Measurements from ENCODE around the gene M1AP. TPM values are rescaled to one million over a fixed set of nuclear protein-coding genes. Genes with fewer than 3 reads are reported as not detected.

The M1AP gene
- total RNA-seq, 2 experiments from 2014 or later = not detected

DNA sequence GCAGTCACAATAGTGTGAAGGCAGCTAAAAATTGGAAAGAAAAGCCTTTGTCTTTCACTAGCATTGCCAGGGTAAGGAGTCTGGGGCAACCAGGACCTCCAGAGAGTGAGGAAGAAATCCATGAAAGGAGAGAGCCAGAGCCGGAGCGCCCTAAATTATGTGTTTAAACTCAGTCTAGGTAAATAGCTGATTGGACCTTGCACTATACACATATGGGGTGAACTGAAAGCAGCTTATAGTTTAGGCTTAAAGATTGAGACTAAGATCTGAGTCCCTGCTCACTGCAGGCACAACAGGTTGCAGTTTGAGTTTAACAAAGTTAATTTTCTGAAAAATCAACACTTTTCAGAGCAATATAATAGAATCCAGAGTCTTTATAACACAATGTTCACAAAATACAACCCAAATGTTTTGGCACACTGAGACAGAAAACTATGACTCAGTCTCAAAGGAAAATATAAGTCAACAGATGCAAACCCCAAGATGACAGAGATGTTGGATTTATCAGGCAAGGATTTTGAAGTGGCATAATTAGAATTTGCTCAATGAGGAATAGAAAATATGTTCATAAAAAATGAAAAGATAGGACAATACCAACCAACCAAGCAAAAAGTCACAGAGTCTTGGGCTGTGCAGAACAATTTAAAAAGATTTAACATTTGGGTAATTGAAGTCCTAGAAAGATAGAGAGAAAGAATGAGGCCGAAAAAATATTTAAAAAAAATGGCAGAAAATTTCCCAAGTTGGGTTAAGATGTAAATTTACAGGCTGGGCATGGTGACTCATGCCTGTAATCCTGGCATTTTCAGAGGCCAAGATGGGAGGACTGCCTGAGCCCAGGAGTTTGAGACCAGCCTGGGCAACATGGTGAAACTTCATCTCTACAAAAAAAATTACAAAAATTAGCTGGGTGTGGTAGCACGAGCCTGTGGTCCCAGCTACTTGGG is 54.0 kb downstream of the M1AP start:
- DNase-seq = no peak
- no peak overlapping the region for H3K4me3 Mint-ChIP-seq
- CTCF ChIA-PET = interaction anchor here (1.1 to 1.3 kb wide), 5 partner anchors 8 to 64 kb away, joined by 3 to 5 read pairs (median 3); no protein-coding TSS in a partner anchor
- peaks cover 3% of the 10 kb centered on the region for H3K4me1 Mint-ChIP-seq (ENCODE audit: low read depth)
- no peaks in the 10 kb centered on the region for H3K36me3 Mint-ChIP-seq (ENCODE audit: low read depth)
- no peak overlapping the region for H3K27ac Mint-ChIP-seq
- peaks cover 23% of the 10 kb centered on the region for H3K27me3 Mint-ChIP-seq
- no peak for ATAC-seq
- TF ChIP-seq, protein P1, sequence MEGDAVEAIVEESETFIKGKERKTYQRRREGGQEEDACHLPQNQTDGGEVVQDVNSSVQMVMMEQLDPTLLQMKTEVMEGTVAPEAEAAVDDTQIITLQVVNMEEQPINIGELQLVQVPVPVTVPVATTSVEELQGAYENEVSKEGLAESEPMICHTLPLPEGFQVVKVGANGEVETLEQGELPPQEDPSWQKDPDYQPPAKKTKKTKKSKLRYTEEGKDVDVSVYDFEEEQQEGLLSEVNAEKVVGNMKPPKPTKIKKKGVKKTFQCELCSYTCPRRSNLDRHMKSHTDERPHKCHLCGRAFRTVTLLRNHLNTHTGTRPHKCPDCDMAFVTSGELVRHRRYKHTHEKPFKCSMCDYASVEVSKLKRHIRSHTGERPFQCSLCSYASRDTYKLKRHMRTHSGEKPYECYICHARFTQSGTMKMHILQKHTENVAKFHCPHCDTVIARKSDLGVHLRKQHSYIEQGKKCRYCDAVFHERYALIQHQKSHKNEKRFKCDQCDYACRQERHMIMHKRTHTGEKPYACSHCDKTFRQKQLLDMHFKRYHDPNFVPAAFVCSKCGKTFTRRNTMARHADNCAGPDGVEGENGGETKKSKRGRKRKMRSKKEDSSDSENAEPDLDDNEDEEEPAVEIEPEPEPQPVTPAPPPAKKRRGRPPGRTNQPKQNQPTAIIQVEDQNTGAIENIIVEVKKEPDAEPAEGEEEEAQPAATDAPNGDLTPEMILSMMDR (IDR thresholded peaks at IDR 0.05) = no peak
- H3K9me3 Mint-ChIP-seq = no peaks in the 10 kb centered on the region
- intact Hi-C loops (cut with micrococcal nuclease) = no loop called here
- POLR2A ChIA-PET = no interaction called here

DNA sequence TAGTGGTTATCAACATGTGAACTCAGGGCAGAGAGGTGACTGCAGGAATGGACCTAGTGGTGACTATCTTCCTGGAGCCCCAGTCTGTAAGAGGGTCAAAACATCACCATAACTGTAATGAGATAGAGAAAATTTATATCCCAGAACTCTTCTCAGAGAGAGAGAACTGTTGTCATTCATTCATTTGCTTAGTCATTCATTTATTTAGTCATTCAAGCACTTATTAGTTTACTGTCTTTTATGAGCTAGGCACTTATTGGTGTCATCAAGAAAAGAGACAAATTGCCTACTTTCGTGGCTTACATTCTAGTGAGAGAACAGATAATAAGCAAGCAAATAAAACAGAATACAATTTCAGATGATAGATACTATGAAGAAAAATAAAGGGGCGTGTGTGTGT is 59.5 kb downstream of the M1AP start:
- ATAC-seq = no peak
- H3K27me3 Mint-ChIP-seq = peaks cover 14% of the 10 kb centered on the region
- DNase-seq = no peak
- H3K4me3 Mint-ChIP-seq = no peak overlapping the region
- no peaks in the 10 kb centered on the region for H3K36me3 Mint-ChIP-seq (ENCODE audit: low read depth)
- ChIA-PET POLR2A (interaction anchor here (1.6 to 4.1 kb wide), 2 partner anchors 14 to 106 kb away, joined by 5 to 27 read pairs; partner anchors contain the start of genes CCDC142 and TTC31), CTCF (interaction anchor here (0.7 to 10.1 kb wide), 20 partner anchors 12 to 553 kb away, joined by 3 to 108 read pairs (median 6); partner anchors contain the start of genes AUP1, CCDC142, HTRA2 and MRPL53)
- H3K9me3 Mint-ChIP-seq = no peaks in the 10 kb centered on the region
- TF ChIP-seq, protein P1 (IDR thresholded peaks at IDR 0.05) = no peak
- intact Hi-C loops (cut with micrococcal nuclease) = loop anchor here (5.0 kb wide), 1 partner anchor 56 kb away; no protein-coding TSS in a partner anchor
- no peak overlapping the region for H3K27ac Mint-ChIP-seq
- peaks cover 23% of the 10 kb centered on the region for H3K4me1 Mint-ChIP-seq (ENCODE audit: low read depth)

DNA sequence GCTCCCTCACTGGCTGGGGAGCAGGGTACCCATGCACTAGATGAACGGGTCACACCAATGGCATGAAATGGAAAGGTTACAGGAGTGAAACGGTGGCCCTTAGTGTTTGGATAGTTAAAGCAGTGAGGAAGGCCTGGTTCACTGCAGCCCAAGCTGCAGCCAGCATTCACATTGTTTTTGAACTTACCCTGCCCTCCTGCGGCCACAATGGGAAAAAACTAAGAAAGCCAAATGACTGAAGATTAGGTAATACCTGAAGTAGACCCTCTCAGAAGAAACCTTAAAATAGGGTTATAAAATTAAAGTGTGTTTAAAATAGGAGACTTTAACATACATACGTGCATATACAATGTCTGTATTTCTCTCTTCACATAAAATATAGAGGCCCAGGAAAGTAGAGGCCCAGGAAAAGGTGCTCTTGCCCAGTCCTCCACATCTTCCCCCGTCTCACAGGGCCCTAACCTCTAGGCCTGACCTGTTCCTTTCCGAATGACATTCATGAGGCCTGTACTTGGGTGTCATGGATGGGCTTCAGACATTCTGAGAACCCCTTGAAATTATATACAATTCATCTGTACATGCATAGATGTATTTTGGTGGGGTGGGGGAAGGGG is 60.4 kb downstream of the M1AP start:
- Mint-ChIP-seq H3K27me3 (peaks cover 9% of the 10 kb centered on the region), H3K27ac (no peak overlapping the region), H3K36me3 (ENCODE audit: low read depth) (no peaks in the 10 kb centered on the region), H3K9me3 (no peaks in the 10 kb centered on the region), H3K4me1 (ENCODE audit: low read depth) (peaks cover 23% of the 10 kb centered on the region), H3K4me3 (no peak overlapping the region)
- POLR2A ChIA-PET = interaction anchor here (1.6 to 4.1 kb wide), 2 partner anchors 13 to 106 kb away, joined by 5 to 27 read pairs; partner anchors contain the start of genes CCDC142 and TTC31
- CTCF ChIA-PET = interaction anchor here (0.7 to 10.1 kb wide), 29 partner anchors 12 to 554 kb away, joined by 3 to 108 read pairs (median 5); partner anchors contain the start of genes AUP1, CCDC142, HTRA2 and INO80B
- TF ChIP-seq, protein P1 (IDR thresholded peaks at IDR 0.05) = peak; percentile 71
- intact Hi-C loops (cut with micrococcal nuclease) = loop anchor here (1.0 to 5.0 kb wide), 2 partner anchors 55 to 104 kb away; partner anchors contain the start of gene TTC31
- ATAC-seq (peak; percentile 77), DNase-seq (peak; percentile 79)

DNA sequence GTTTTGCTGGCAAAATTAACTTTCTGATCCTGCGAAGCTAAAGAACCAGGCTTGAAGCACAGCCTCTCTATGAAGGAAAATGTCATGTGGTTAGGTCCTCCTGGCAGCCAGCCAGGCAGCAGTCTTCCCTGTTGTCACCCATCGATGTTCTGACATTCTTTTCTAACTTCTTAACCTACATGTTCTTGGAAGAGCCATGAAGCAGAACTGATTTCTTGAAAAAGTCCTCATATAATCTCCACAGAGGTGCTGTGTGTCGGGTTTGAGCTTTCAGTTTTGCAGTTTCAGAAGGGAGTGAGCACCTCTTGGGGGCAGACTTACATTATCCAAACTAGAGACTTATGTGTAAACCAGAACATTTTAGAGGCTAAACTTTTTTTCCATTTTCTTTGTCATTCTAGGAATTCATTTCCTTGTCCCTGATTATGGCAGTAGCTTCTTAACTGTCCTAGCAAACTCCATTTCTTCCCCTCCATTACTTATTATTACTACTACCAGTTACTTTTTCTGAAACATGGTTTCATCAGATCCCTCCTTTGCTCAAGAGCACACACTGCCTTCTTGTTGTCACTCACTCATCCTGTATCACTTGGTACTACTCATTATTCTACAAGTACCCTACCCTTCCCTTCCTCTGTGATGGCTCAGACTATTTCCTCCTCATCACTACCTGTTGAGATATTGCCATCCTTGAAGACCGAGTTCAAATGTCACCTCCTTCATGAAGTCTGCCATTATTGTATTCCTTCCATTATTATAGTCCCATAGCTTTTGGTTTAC is 62.5 kb downstream of the M1AP start:
- Mint-ChIP-seq H3K4me1 (ENCODE audit: low read depth) (peaks cover 23% of the 10 kb centered on the region), H3K4me3 (peak overlapping the region; percentile 50), H3K27ac (peak overlapping the region; percentile 74), H3K9me3 (no peaks in the 10 kb centered on the region), H3K27me3 (peaks cover 4% of the 10 kb centered on the region), H3K36me3 (ENCODE audit: low read depth) (no peaks in the 10 kb centered on the region)
- POLR2A ChIA-PET = interaction anchor here (0.7 to 4.1 kb wide), 7 partner anchors 30 to 113 kb away, joined by 3 to 27 read pairs (median 4); partner anchors contain the start of genes CCDC142, LBX2 and TTC31
- CTCF ChIA-PET = interaction anchor here (0.8 to 10.1 kb wide), 29 partner anchors 9 to 336 kb away, joined by 3 to 108 read pairs (median 4); partner anchors contain the start of genes AUP1, CCDC142, HTRA2 and PCGF1
- DNase-seq (peak; percentile 48), ATAC-seq (peak; percentile 65)
- TF ChIP-seq, protein P1 (IDR thresholded peaks at IDR 0.05) = no peak
- intact Hi-C loops (cut with micrococcal nuclease) = loop anchor here (5.0 kb wide), 1 partner anchor 53 kb away; no protein-coding TSS in a partner anchor

Data from activated CD8-positive, alpha-beta T cell treated with anti-CD3 and anti-CD28 coated beads for 36 hours (primary cell).